Inflammatory macrophage treated with lipopolysaccharide for 1 hour (primary cell): ENCODE measurements around the gene RNF166.

ENCODE experiments used
- DNase-seq, 2 donors: peaks; one replicate each; pipeline ENCODE4 v3.0.0-alpha.2; 2020 to 2022

The RNF166 gene

GRCh38 chr16:88738151-88739084 lies 32.2 kb upstream of the RNF166 start:
- no peak for DNase-seq

- peak; percentile 33 to 70 for DNase-seq
Observed at GRCh38 chr16:88737298-88738150, 31.3 kb upstream of the RNF166 start.

GRCh38 chr16:88736496-88736895 lies 30.3 kb upstream of the RNF166 start:
- DNase-seq = no peak

GRCh38 chr16:88736088-88736487 lies 29.9 kb upstream of the RNF166 start:
- DNase-seq = no peak

GRCh38 chr16:88735616-88736015 lies 29.4 kb upstream of the RNF166 start:
- DNase-seq = no peak

- no peak for DNase-seq
Observed at GRCh38 chr16:88735121-88735520, 28.9 kb upstream of the RNF166 start.

- no peak for DNase-seq
Observed at GRCh38 chr16:88734361-88734728, 28.1 kb upstream of the RNF166 start.

GRCh38 chr16:88733630-88734360 lies 27.6 kb upstream of the RNF166 start:
- DNase-seq = no peak

GRCh38 chr16:88732961-88733294 lies 26.7 kb upstream of the RNF166 start:
- no peak for DNase-seq

- DNase-seq = no peak
Observed at GRCh38 chr16:88732172-88732960, 26.2 kb upstream of the RNF166 start.

GRCh38 chr16:88731699-88732098 lies 25.5 kb upstream of the RNF166 start:
- no peak for DNase-seq

GRCh38 chr16:88730632-88731607 lies 24.7 kb upstream of the RNF166 start:
- no peak for DNase-seq

GRCh38 chr16:88727871-88728270 lies 21.7 kb upstream of the RNF166 start:
- no peak for DNase-seq

- no peak for DNase-seq
Observed at GRCh38 chr16:88726981-88727380, 20.8 kb upstream of the RNF166 start.

- no peak for DNase-seq
Observed at GRCh38 chr16:88726408-88726749, 20.2 kb upstream of the RNF166 start.

- no peak for DNase-seq
Observed at GRCh38 chr16:88725609-88726407, 19.6 kb upstream of the RNF166 start.

- no peak for DNase-seq
Observed at GRCh38 chr16:88724855-88725555, 18.8 kb upstream of the RNF166 start.

GRCh38 chr16:88723911-88724310 lies 17.7 kb upstream of the RNF166 start:
- DNase-seq = no peak

- no peak for DNase-seq
Observed at GRCh38 chr16:88723507-88723887, 17.3 kb upstream of the RNF166 start.
